IMR-90 (cell line): Measurements from ENCODE around the gene DNMT1. TPM values are rescaled to one million over a fixed set of nuclear protein-coding genes. Genes with fewer than 3 reads are reported as not detected.
A peak's percentile ranks its signal among the peaks of the same experiment; 100 is the strongest.

Experiments used
- ATAC-seq: fragments of 200-7000 bp; cut with Tn5 transposase; 2 replicates; pipeline ENCODE4 v1.9.1; 2020; ENCODE audit warnings: low read depth, mild to moderate bottlenecking, moderate library complexity
- BruUV-seq: library from RNA; stranded (reverse); fragments of 400-500 nt; replicated peaks from 2 replicates; lab custom pipeline; 2021; lab: Mats Ljungman, UMichigan
- CTCF ChIA-PET: fragments of 300-600 bp; formaldehyde crosslinking; extraction: SDS; loops from one replicate; lab custom pipeline; 2021; ENCODE audit warnings: antibody characterized with exemption; lab: Yijun Ruan, JAX
- POLR2A ChIA-PET: fragments of 300-600 bp; sonication (Branson Sonifier 250); formaldehyde crosslinking; loops from one replicate; lab custom pipeline; 2022; ENCODE audit warnings: antibody characterized with exemption; ENCODE audit not compliant: unreplicated experiment; lab: Charles Lee
- DNase-seq: peaks from one replicate; pipeline ENCODE4 v3.0.0; 2013
- H2AFZ ChIP-seq: replicated peaks from 2 replicates; pipeline ENCODE3; 2013; ENCODE audit warnings: low read length, mild to moderate bottlenecking; ENCODE audit not compliant: poor library complexity
- H2AK5ac ChIP-seq: 2 replicates; pipeline ENCODE4 v1.6.1; 2013; ENCODE audit warnings: low read depth, low read length, inconsistent platforms
- H2AK9ac ChIP-seq: replicated peaks from 2 replicates; pipeline ENCODE3; 2013; ENCODE audit warnings: mild to moderate bottlenecking, low read depth, low read length, moderate library complexity; ENCODE audit not compliant: poor library complexity
- H2BK120ac ChIP-seq: 2 replicates; pipeline ENCODE4 v1.6.1; 2013; ENCODE audit warnings: low read depth, low read length, inconsistent platforms
- H2BK15ac ChIP-seq: 3 replicates; pipeline ENCODE4 v1.6.1; 2013; ENCODE audit warnings: low read depth, low read length, inconsistent platforms
- H2BK20ac ChIP-seq: 2 replicates; pipeline ENCODE4 v1.6.1; 2013; ENCODE audit warnings: low read depth, mild to moderate bottlenecking, inconsistent platforms, low read length, moderate library complexity
- H2BK5ac ChIP-seq: 2 replicates; pipeline ENCODE4 v1.6.1; 2013; ENCODE audit warnings: mild to moderate bottlenecking, low read depth, low read length, inconsistent platforms; ENCODE audit not compliant: poor library complexity, severe bottlenecking
- H3K14ac ChIP-seq: replicated peaks from 2 replicates; pipeline ENCODE4 v1.6.1; 2013; ENCODE audit warnings: low read depth, low read length, inconsistent platforms
- H3K18ac ChIP-seq: 2 replicates; pipeline ENCODE4 v1.6.1; 2013; ENCODE audit warnings: low read depth, low read length, control low read depth
- H3K23ac ChIP-seq: 2 replicates; pipeline ENCODE4 v1.6.1; 2013; ENCODE audit warnings: low read depth, low read length, inconsistent platforms
- H3K27ac ChIP-seq: 2 replicates; pipeline ENCODE4 v1.5.1; 2013; ENCODE audit warnings: mild to moderate bottlenecking, control low read depth, low read length; ENCODE audit not compliant: insufficient read depth
- H3K27me3 ChIP-seq: 2 replicates; pipeline ENCODE4 v1.6.1; 2013; ENCODE audit warnings: low read length; ENCODE audit not compliant: control insufficient read depth, insufficient read depth
- H3K36me3 ChIP-seq: 2 replicates; pipeline ENCODE4 v1.6.1; 2013; ENCODE audit warnings: low read length, mixed read lengths; ENCODE audit not compliant: control insufficient read depth, insufficient read depth
- H3K4ac ChIP-seq: 2 replicates; pipeline ENCODE4 v1.6.1; 2013; ENCODE audit warnings: low read depth, low read length, inconsistent platforms
- H3K4me1 ChIP-seq: 2 replicates; pipeline ENCODE4 v1.6.1; 2013; ENCODE audit warnings: low read length, mixed read lengths; ENCODE audit not compliant: control insufficient read depth, insufficient read depth
- H3K4me2 ChIP-seq: 2 replicates; pipeline ENCODE4 v1.6.1; 2013; ENCODE audit warnings: low read depth, mild to moderate bottlenecking, control low read depth, low read length, moderate library complexity
- H3K4me3 ChIP-seq: 2 replicates; pipeline ENCODE4 v1.5.1; 2013; ENCODE audit warnings: low read depth, mild to moderate bottlenecking, control low read depth, low read length, moderate library complexity; ENCODE audit not compliant: insufficient read depth
- H3K56ac ChIP-seq: 2 replicates; pipeline ENCODE4 v1.6.1; 2013; ENCODE audit warnings: low read length, inconsistent platforms; ENCODE audit not compliant: insufficient read depth; ENCODE audit errors: extremely low read depth
- H3K79me1 ChIP-seq, 2 experiments: 2 replicates each; pipeline ENCODE4 v1.6.1; 2013; ENCODE audit warnings: low read length in 2 of 2, inconsistent platforms in 1 of 2, low read depth in 1 of 2
- H3K9ac ChIP-seq: 2 replicates; pipeline ENCODE4 v1.6.1; 2013; ENCODE audit warnings: low read depth, low read length, control low read depth
- H3K9me1 ChIP-seq: 2 replicates; pipeline ENCODE4 v1.6.1; 2013; ENCODE audit warnings: low read length, inconsistent platforms; ENCODE audit not compliant: insufficient read depth
- H3K9me3 ChIP-seq: 2 replicates; pipeline ENCODE4 v1.6.1; 2013; ENCODE audit warnings: low read length; ENCODE audit not compliant: control insufficient read depth, insufficient read depth
- H4K20me1 ChIP-seq: 2 replicates; pipeline ENCODE4 v1.6.1; 2013; ENCODE audit warnings: low read length, inconsistent platforms; ENCODE audit not compliant: insufficient read depth
- H4K5ac ChIP-seq: 2 replicates; pipeline ENCODE4 v1.6.1; 2013; ENCODE audit warnings: mild to moderate bottlenecking, low read depth, low read length, control low read depth
- H4K8ac ChIP-seq, 2 experiments: 2 replicates each; pipeline ENCODE4 v1.6.1; 2013; ENCODE audit warnings: low read depth in 2 of 2, low read length in 2 of 2, control low read depth in 1 of 2, inconsistent platforms in 1 of 2
- H4K91ac ChIP-seq: 2 replicates; pipeline ENCODE4 v1.6.1; 2013; ENCODE audit warnings: low read depth, low read length, inconsistent platforms; ENCODE audit not compliant: insufficient read depth
- BHLHE40 ChIP-seq: fragments of 150-350 bp; IDR thresholded peaks from 2 replicates; pipeline ENCODE4 v1.6.1; 2016; ENCODE audit warnings: mild to moderate bottlenecking, low read depth, low read length
- CEBPB ChIP-seq: IDR thresholded peaks from 2 replicates; pipeline ENCODE4 v1.6.1; 2012; ENCODE audit warnings: low read depth, low read length, improper control_type of control experiment
- ELK1 ChIP-seq: fragments of 150-350 bp; IDR thresholded peaks from 2 replicates; pipeline ENCODE4 v1.6.1; 2016; ENCODE audit warnings: low read depth, mild to moderate bottlenecking, low read length, moderate library complexity, borderline replicate concordance
- FOS ChIP-seq: fragments of 150-350 bp; IDR thresholded peaks from 2 replicates; pipeline ENCODE4 v1.6.1; 2016; ENCODE audit warnings: low read depth, low read length
- MAFK ChIP-seq: IDR thresholded peaks from 2 replicates; pipeline ENCODE4 v1.6.1; 2012; ENCODE audit warnings: low read depth, low read length, improper control_type of control experiment
- MAZ ChIP-seq: IDR thresholded peaks from 2 replicates; pipeline ENCODE4 v1.6.1; 2012; ENCODE audit warnings: low read depth, mild to moderate bottlenecking, low read length, improper control_type of control experiment, moderate library complexity, borderline replicate concordance
- NFE2L2 ChIP-seq: fragments of 150-350 bp; IDR thresholded peaks from 2 replicates; pipeline ENCODE4 v1.6.1; 2016; ENCODE audit warnings: low read depth, mild to moderate bottlenecking, low read length
- POLR2A ChIP-seq: IDR thresholded peaks from 2 replicates; pipeline ENCODE4 v1.6.1; 2012; ENCODE audit warnings: mild to moderate bottlenecking, low read depth, low read length
- RAD21 ChIP-seq: IDR thresholded peaks from 2 replicates; pipeline ENCODE4 v1.6.1; 2012; ENCODE audit warnings: low read length, improper control_type of control experiment
- WGBS, 2 experiments: methylation state at CpG; one replicate each; pipeline versions ENCODE4 v1.1.5 to v1.1.7; 2013; ENCODE audit warnings: missing lambda C conversion rate in 2 of 2; ENCODE audit not compliant: insufficient read length in 1 of 2; ENCODE audit errors: extremely low coverage in 2 of 2; 5-methylcytosine and 5-hydroxymethylcytosine counted together
- dilution Hi-C: fragments of 300-500 bp; cut with HindIII; formaldehyde crosslinking; loops from one replicate; pipeline ENCODE4 v1.14.3; 2018; ENCODE audit warnings: low sequenced_read_pairs; ENCODE audit not compliant: unreplicated experiment
- in situ Hi-C: fragments of 300-500 bp; cut with MboI; formaldehyde crosslinking; loops from 3 replicates; pipeline ENCODE4 v1.14.3; 2019; ENCODE audit warnings: low sequenced_read_pairs, inconsistent platforms, mixed read lengths
- intact Hi-C: fragments of 100-400 bp; cut with micrococcal nuclease; formaldehyde crosslinking; loops from 2 replicates; pipeline ENCODE4 v1.10.0; 2022
- polyA plus RNA-seq, 3 experiments: library from polyadenylated mRNA; depleted of rRNA; stranded (reverse); fragments of >200 nt; gene quantifications; 2 replicates each; pipeline ENCODE4 v1.2.3, GENCODE V29; 2012; ENCODE audit warnings: low replicate concordance in 1 of 3
- total RNA-seq: library from RNA; depleted of rRNA; stranded (reverse); fragments of >200 nt; gene quantifications from 2 replicates; pipeline ENCODE4 v1.2.3, GENCODE V29; 2012

The DNMT1 gene
- total and polyA plus RNA-seq, 2 of the 4 experiments (the other 2 are of a cell fraction): 26.2 to 83.6 TPM

GRCh38 chr19:10230861-10231611 is 36.3 kb upstream of the DNMT1 start, which contains the start of gene S1PR2 (continued):
- TF ChIP-seq RAD21: no peak; the same call in 1 of the 2 replicates
- no peak for TF ChIP-seq CEBPB

GRCh38 chr19:10230173-10230860 is 35.6 kb upstream of the DNMT1 start:
- Histone ChIP-seq H2BK15ac (no peak overlapping the region), H2BK120ac (peak overlapping the region; percentile 65), H3K56ac (0 out of 2 replicates have a peak overlapping the region, but pooled peaks have one; percentile 27), H2AK5ac (peak overlapping the region; percentile 74), H3K9me1 (peaks cover 14% of the 10 kb centered on the region), H3K9me3 (no peaks in the 10 kb centered on the region), H4K91ac (peak overlapping the region; percentile 66), H3K4me2 (peak overlapping the region; percentile 91), H3K4me3 (peak overlapping the region; percentile 87), H3K27ac (peak overlapping the region; percentile 89), H3K36me3 (peaks cover 7% of the 10 kb centered on the region; the same call in 1 of the 2 replicates), H4K8ac (peak overlapping the region; percentile 62 to 75), H3K14ac (peak overlapping the region; percentile 93), H4K20me1 (peaks cover 25% of the 10 kb centered on the region), H2BK5ac (peak overlapping the region; percentile 63), H3K23ac (peak overlapping the region; percentile 41; the same call in 1 of the 2 replicates), H3K4me1 (peaks cover 27% of the 10 kb centered on the region), H2AK9ac (peak overlapping the region; percentile 97), H2AFZ (peak overlapping the region; percentile 93), H3K18ac (peak overlapping the region; percentile 74), H3K9ac (peak overlapping the region; percentile 92), H3K4ac (peak overlapping the region; percentile 90), H4K5ac (peak overlapping the region; percentile 47), H2BK20ac (peak overlapping the region; percentile 43; the same call in 1 of the 2 replicates), H3K27me3 (no peaks in the 10 kb centered on the region), H3K79me1 (peaks cover 29 to 59% of the 10 kb centered on the region in 2 experiments; a peak in 3 of 4 replicates)
- DNase-seq (peak; percentile 58), ATAC-seq (peak; percentile 39)
- TF ChIP-seq MAZ: peak; percentile 46; the same call in 1 of the 2 replicates
- TF ChIP-seq NFE2L2: no peak
- 0 out of 2 replicates have a peak, but pooled peaks have one; percentile 7 for TF ChIP-seq FOS
- no peak for TF ChIP-seq MAFK
- TF ChIP-seq BHLHE40: 0 out of 2 replicates have a peak, but pooled peaks have one; percentile 6
- TF ChIP-seq ELK1: no peak
- peak; percentile 41 for TF ChIP-seq POLR2A
- no TSS peak for BruUV-seq
- ChIA-PET POLR2A (no interaction called here), CTCF (no interaction called here)
- dilution Hi-C loops: no loop called here
- in situ Hi-C loops: no loop called here
- WGBS, 2 experiments: 0% methylated on average over 4 of the region's 70 CpGs; no CpG with 5 or more reads in 1 of the 2 experiments
- intact Hi-C loops: loop anchor here (2.0 kb wide), 1 partner anchor 36 kb away; the partner anchor contains the start of gene DNMT1
